GM18519 (cell line): ENCODE results near the gene TSBP1.

Source experiments
- ATAC-seq: cut with Tn5 transposase; IDR thresholded peaks from one replicate; pipeline ENCODE4 v1.9.1; 2021; ENCODE audit warnings: mild to moderate bottlenecking, moderate library complexity; ENCODE audit not compliant: unreplicated experiment, low FRiP score

The TSBP1 gene

GRCh38 chr6:32371803-32372202 lies at the start of gene TSBP1:
TSS of gene TSBP1 (minus strand) at chr6:32371903. CDS start at chr6:32371706, 197 bp downstream.
- ATAC-seq, result no peak

- ATAC-seq, result no peak
Measured at GRCh38 chr6:32416036-32416435, 44.3 kb upstream of the TSBP1 start.

GRCh38 chr6:32415521-32416019 lies 43.9 kb upstream of the TSBP1 start:
- no peak for ATAC-seq

GRCh38 chr6:32413427-32414047 lies 41.8 kb upstream of the TSBP1 start:
- no peak for ATAC-seq

- no peak for ATAC-seq
Measured at GRCh38 chr6:32411566-32412327, 40.0 kb upstream of the TSBP1 start.

- ATAC-seq, result no peak
Measured at GRCh38 chr6:32410906-32411305, 39.2 kb upstream of the TSBP1 start.

- no peak for ATAC-seq
Measured at GRCh38 chr6:32406857-32407256, 35.2 kb upstream of the TSBP1 start, which contains the start of gene BTNL2. TSS of gene BTNL2 (minus strand) at chr6:32407181. CDS start at chr6:32407123, 58 bp downstream.

GRCh38 chr6:32406197-32406596 lies 34.5 kb upstream of the TSBP1 start:
- ATAC-seq, result no peak

GRCh38 chr6:32405656-32406055 lies 34.0 kb upstream of the TSBP1 start:
- ATAC-seq, result no peak

- ATAC-seq, result no peak
Measured at GRCh38 chr6:32402812-32403211, 31.1 kb upstream of the TSBP1 start.

- ATAC-seq, result no peak
Measured at GRCh38 chr6:32401284-32401963, 29.7 kb upstream of the TSBP1 start.

- peak; percentile 54 for ATAC-seq
Measured at GRCh38 chr6:32397252-32397920, 25.7 kb upstream of the TSBP1 start.

GRCh38 chr6:32396028-32396427 lies 24.3 kb upstream of the TSBP1 start:
- ATAC-seq, result no peak

GRCh38 chr6:32393665-32394420 lies 22.1 kb upstream of the TSBP1 start:
- ATAC-seq, result no peak

GRCh38 chr6:32391505-32391904 lies 19.8 kb upstream of the TSBP1 start:
- ATAC-seq, result no peak

- no peak for ATAC-seq
Measured at GRCh38 chr6:32387589-32388340, 16.1 kb upstream of the TSBP1 start.

- ATAC-seq, result no peak
Measured at GRCh38 chr6:32386040-32386439, 14.3 kb upstream of the TSBP1 start.

GRCh38 chr6:32382757-32383420 lies 11.2 kb upstream of the TSBP1 start:
- no peak for ATAC-seq

- no peak for ATAC-seq
Measured at GRCh38 chr6:32379545-32379944, 7.8 kb upstream of the TSBP1 start.
